GM19455 (cell line): ENCODE results near the gene MLNR.

Source experiments
- ATAC-seq: cut with Tn5 transposase; IDR thresholded peaks from one replicate; pipeline ENCODE4 v1.9.1; 2021; ENCODE audit not compliant: unreplicated experiment

The MLNR gene, protein sequence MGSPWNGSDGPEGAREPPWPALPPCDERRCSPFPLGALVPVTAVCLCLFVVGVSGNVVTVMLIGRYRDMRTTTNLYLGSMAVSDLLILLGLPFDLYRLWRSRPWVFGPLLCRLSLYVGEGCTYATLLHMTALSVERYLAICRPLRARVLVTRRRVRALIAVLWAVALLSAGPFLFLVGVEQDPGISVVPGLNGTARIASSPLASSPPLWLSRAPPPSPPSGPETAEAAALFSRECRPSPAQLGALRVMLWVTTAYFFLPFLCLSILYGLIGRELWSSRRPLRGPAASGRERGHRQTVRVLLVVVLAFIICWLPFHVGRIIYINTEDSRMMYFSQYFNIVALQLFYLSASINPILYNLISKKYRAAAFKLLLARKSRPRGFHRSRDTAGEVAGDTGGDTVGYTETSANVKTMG

DNA sequence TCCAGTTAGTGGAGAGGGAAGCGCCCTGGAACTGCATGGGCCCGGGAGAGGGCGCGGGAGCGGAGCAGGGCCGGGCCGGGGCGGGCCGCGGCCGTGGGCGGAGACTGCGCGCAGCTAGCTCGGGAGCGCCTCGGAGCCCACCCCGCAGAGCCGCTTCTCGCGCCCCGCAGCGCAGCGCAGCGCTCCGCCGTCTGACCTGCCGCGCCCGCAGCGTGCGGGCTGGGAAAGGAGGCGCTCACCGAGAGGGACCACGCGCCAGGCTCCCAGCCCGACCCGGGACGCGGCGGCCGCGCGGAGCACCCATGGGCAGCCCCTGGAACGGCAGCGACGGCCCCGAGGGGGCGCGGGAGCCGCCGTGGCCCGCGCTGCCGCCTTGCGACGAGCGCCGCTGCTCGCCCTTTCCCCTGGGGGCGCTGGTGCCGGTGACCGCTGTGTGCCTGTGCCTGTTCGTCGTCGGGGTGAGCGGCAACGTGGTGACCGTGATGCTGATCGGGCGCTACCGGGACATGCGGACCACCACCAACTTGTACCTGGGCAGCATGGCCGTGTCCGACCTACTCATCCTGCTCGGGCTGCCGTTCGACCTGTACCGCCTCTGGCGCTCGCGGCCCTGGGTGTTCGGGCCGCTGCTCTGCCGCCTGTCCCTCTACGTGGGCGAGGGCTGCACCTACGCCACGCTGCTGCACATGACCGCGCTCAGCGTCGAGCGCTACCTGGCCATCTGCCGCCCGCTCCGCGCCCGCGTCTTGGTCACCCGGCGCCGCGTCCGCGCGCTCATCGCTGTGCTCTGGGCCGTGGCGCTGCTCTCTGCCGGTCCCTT lies at the start of gene MLNR:
Gene MLNR (plus strand): TSS at position 303 of the 820 bp plus-strand sequence. CDS start 0 bp downstream, at position 303.
- ATAC-seq = no peak

DNA sequence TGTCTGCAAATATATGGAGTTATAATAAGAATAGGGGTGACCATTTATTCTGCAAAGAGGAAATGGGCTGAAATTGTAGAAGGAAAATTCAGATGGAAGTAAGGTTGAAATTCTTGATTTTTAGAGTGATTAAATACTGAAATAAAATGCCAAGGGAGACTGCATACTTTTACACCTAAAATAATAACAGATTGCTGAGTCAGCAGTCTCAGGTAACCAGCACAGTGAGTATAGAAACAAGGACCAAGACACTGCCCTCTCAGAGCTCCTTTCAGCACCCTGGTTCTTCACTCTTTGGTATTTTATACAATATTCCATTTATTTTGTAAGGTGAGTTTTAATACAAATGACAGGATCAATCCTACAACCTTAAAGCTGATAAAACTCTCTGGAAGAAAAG lies 48.8 kb upstream of the MLNR start:
- ATAC-seq = no peak

DNA sequence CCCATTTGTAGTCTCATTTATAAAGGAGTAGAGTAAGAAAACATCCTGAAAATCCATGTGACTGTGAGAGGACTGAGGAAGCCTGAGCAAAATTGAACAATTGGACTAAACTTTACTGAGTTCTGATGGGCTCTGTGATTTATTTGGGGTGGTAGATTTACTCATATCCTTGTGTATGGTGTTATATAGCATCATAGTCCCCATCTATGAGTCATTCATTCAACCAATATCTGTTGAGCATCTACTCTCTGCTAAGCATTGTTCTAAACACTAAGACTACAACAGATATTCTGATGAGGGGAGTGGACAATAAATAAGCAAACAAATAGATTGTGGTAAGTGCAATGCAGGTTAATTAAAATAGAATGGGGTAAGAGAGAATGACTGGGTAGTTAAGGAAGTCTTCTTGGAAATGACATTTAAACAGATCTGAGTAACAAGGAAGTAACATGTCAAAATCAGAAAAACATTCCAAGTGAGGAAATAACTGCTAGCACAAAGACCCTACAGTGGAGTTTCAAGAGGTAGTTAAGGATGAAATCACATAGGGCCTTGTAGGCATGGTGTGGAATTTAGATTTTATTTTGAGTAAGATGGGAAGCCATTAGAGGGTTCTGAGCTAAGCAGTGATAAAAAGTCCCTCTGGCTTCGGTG lies 36.3 kb upstream of the MLNR start:
- no peak for ATAC-seq

DNA sequence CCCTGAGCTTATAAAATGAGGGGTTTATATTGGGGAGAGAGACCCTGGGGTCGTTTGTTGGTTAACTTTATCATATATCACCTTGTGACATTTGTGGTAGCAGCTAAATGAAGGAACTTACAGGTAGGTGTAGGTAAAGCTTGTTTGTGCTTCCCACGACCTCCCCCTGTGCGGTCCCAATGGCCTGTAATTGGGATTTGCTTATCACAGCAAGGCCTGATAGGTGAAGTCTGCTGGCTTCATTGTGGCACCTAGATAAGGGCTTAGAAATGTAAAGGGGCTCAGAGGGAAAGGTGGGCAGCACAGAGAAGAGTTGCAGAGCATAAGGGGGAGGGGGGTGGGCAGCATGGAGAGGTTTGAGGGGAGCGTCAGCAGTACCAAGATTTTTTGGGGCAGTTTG lies 35.5 kb upstream of the MLNR start:
- ATAC-seq = no peak

DNA sequence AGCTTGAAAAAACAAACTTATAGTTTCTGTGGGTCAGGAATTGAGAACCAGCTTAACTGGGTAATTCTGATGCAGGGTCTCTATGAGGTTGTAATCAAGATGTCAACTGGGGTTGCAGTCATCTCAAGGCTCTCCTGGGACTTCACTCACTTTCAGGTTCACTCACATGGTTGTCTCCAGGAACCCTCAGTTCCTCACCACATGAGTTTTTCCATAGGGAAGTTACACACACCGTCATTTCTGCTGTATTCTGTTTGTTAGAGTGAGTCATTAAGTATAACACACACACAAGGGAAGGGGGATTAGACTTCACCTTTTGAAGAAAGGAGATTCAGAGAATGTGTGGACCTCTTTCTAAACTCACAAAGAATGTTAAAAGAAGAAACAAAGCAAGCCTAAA lies 34.9 kb upstream of the MLNR start:
- no peak for ATAC-seq

DNA sequence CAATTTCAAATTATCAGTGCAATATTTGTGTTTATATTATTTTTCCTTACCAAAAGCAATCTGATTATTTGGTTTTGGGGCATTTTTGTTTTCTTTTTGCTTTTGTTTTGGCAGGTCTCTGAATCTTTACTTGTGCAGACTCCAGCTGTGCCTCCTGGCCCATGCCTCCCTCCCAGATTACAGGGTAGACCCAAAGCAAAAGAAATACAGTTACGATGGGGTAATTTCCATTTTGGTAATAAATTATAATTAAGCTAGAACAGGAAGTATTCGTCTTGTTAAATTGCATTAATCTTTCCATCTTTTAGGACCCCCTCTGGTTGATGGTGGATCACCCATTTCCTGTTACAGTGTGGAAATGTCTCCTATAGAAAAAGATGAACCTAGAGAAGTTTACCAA lies 29.2 kb upstream of the MLNR start:
- no peak for ATAC-seq

DNA sequence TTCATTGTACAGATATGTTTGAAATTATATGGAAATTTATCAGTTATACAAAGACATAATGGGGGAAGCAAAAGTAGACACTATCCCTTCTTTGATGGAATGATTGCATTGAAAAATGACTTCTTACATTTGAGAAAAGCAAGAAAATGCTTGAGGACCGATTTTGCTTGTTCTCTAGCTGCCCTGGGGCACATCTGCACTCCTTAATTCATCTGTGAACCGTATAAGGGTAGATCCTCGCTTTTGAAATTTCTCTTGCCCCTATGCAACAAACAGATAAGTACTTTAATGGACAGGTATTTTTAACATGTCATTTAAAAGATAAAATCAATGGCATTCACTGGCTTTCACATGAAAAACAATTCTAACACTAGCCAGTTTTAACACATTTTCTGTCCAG lies 13.5 kb upstream of the MLNR start:
- no peak for ATAC-seq

DNA sequence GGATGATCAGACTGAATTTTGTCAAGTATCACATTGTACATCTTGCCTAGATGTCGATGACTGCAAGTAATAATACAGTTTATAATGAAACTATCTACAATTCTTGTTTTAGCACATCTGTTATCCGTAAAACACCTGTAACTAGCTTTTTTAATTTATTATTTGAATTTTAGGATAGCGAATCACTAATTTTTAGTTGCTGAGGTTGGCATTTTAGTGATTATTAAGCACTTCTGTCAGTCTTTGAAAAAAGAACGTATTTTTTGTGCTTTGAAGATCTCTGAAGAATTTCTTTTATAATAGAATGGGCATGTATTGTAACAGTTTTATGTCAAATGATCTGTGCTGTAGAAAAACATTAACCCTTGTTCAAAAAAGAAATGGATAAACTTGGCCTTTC lies 11.5 kb upstream of the MLNR start:
- no peak for ATAC-seq

DNA sequence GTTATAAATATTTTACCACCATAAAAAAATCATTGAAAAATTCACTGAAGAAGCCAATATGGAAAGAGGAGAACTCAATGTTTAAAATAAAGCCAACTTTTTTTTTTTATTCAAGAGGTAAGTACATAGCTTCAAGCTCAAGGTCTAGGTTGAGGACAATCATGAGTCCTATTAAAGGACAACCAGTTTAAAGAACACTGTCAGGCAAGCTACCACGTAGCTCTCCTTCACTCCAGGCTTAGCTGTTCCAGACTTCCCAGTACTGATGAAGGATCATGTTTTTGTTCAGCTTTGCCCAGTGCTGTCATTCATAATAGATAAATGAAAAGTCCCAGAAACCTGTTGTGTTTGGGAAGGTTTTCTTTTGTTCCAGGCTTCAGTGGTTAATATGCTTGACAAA lies 10.0 kb upstream of the MLNR start:
- no peak for ATAC-seq

DNA sequence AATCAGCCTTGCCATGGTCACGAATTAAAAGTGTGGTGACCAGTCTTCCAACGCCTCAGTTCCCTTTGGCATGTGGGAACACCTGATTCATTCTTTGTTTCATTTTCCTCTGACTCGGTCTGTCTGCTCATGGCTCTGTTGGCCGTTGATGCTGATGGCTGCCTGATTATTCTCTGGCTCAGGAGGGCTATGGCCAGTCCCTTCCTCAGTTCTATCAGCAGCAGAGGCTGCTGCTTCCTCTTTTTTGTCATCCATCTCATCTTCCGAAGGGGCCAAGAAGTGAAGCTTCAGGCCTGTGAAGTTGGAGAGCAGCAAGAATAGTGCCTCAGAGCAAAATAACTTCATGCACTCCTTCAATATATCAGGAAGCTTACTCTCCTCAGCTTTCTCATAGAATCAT lies 9.5 kb upstream of the MLNR start:
- no peak for ATAC-seq

DNA sequence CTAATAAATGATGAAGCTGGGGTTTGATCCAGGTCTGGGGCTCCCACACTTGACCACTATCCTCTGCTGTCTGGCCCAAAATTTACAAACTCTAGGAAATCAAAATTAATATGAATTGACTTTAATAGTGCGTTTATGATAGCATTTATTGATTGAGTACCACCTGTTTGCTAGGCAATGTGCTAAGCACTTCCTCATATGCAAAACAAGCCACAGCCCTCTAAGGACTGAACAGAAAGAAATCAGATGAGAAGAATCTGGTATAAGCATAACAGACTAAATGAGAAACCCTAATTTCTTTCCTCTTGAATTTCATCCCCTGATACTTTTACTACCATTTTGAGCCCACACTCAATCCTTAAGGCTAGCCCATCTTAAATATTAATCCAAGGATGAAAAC lies 6.6 kb upstream of the MLNR start:
- no peak for ATAC-seq

DNA sequence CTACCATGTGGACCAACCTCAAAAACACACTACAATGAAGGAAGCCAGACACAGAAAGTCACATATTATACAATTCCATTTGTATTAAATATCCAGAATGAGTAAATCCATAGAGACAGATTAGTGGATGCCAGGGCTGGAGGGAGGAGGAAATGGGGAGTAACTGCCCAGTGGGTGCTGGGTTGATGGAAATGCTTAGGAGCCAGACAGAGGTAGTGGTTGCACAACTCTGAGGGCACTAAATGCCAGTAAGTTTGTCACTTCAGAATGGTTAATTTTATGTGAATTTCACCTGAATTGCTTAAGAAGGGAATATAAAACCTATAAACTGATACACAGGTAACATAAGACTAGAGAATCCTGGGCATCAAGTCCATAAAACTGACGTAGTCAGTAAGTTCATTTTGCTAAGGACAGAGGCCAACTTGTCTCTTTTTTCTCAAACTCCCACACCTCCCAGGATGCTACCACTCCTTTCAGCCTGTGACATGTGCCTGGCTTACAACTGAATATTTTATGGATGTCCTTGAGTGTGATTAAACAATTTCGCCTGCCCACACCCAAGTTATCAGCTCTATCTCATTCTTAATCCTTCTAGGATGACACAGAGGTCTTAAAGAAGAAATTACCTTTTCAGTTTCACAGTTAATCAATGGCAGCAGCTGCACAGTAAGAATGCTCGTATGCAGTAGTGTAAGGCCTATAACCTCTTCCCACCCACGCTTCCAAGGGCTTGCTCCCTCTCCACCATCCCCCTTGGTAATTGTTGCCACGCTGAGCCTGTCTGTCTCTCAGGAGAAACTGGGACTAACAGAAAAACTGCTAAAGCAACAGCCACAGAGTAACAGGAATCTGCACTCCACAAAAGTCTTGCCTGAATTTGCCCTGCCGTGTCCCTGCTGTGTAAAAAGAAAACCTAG lies 5.9 kb upstream of the MLNR start:
- no peak for ATAC-seq

DNA sequence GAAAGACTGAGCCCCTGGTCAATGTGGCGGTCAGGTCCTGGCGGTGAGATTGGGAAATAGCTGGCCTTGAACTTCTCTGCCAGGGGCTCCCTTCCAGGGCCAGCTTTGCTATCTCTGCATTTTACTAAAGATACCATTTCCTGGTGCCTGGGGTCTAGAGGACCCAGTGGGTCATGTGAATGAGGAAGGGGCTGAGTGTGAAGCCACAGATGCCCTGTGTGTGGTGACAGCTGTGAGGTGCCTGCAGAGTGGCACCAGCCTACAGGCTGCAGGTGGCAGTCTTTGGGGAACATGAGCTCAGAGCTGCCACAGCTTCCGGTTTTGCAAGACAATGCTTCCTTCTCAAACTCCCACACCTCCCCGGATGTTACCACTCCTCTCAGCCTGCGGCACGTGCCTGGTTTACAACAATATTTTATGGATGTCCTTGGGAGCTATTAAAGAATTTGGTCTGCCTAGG lies 5.2 kb upstream of the MLNR start:
- ATAC-seq = no peak

DNA sequence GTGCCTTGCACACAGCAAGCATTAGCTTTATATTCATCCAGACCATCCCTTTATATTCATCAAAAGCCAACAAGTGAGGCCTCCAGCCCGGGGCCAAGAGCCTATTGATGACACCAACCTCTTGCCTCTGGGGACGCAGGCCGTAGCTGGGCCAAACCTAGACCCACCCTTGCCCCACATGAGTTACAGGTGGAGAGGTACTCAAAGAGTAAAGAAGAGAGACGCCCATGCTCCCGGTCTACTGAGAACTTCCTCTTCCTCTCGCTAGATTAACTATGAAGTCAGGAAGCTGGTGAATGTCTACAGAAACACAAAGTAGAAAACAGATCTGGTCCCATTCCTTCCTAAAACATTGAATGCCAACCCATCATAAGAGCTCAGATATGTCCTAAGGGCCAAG lies 3.8 kb upstream of the MLNR start:
- ATAC-seq = no peak

DNA sequence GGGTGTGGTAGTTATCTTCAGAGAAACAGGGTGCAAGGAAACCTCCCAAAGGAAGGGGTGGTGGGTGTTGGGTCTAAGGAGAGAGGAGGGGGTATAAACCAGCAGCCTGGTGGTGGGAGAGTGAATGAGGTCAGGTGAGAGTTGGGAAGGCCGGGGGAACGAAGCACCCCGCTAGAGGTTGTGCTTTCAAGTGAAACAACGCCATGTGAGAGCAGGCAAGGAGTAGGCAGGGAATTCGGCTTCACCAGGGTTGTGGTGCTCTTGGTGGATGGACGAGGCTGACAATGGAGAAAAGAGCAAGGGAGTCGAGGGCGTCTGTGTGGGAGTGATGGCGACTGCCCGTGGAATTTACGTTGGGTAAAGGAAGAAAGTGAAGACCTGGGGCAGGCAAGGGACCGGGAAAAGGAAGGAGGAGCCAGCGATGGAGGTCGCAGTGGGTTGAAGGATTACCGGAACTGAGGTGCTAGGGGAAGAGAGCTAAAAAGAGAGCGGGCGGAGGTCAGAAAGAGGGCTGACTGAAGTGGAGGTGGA lies 2.1 kb upstream of the MLNR start:
- ATAC-seq = no peak

DNA sequence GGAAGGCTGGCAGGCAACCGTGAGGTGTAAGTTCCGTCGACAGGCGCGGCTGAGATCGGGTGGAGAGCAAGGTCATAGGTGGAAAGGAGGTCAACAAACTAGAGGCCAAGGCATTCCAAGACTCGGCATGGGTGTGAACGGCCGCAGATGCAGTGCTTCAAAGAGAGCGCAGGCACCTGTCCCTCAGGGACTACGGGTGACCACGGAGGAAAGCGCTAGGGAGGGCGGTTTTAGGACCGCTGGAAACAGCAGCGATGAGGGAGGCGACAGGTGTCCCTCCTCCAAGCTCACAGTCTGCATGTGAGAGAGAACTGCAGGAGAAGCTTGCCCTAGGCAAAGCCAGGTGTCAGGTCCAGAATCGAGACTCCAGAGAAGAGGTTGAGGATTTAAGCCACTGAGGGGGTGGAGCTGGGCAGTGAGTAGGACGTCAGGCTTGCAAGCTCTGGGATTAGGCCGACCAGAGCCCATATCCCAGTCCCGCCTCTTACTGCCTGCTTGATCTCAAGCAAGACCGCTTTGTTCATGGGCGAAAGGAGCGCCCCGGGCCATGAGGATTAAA lies 1.6 kb upstream of the MLNR start:
- no peak for ATAC-seq

DNA sequence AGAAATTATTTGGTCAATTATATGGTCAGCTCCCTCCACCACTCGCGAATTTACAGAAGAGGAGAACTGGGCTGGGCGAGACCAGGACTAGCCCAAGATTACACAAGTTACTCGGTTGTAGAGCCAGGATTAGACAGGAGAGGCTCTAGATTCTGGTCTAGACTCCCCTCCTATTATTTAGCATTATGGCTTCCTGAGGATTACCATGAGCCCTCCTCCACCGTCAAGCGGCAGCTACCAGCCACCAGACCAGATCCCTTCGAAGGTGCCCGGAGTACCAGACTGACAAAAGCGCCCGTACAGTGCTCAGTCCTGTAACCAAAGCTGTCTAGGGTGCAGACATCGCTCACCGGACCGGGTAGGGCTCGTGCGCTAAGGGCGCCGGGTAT lies 497 bp upstream of the MLNR start:
- no peak for ATAC-seq

DNA sequence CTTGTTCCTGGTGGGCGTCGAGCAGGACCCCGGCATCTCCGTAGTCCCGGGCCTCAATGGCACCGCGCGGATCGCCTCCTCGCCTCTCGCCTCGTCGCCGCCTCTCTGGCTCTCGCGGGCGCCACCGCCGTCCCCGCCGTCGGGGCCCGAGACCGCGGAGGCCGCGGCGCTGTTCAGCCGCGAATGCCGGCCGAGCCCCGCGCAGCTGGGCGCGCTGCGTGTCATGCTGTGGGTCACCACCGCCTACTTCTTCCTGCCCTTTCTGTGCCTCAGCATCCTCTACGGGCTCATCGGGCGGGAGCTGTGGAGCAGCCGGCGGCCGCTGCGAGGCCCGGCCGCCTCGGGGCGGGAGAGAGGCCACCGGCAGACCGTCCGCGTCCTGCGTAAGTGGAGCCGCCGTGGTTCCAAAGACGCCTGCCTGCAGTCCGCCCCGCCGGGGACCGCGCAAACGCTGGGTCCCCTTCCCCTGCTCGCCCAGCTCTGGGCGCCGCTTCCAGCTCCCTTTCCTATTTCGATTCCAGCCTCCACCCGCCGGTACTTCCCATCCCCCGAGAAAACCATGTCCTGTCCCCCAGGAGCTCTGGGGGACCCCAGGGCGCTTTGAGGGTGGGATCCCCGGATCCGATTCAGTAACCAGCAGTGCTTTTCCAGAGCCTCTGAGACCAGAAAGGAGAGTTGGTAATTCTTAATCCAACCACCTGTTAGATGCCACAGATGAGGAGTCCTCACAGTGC lies 885 bp downstream of the MLNR start:
- no peak for ATAC-seq

DNA sequence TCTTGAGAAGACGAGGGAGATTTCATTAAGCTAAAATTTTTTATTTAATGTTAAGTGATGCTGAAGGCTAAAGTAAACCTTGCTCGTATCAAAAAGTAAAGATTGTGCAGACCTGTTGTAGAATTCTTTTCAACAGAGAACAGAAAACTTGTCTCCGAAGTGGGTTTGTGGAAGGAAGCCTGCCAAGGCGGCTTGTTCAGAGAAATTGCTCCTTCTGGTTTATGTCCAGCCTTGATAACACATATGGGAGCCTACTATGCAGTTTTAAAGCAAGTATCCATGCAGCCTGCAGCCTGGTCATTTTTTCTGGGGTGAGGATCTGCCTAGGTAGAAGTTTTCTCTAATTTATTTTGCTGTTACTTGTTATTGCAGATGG lies 1.4 kb downstream of the MLNR start:
- ATAC-seq = no peak
